Daoy (cell line): ENCODE measurements around the gene PMP22. TPM values are rescaled to one million over a fixed set of nuclear protein-coding genes. Genes with fewer than 3 reads are reported as not detected.
"Not testable (repeated sequence)": the region's sequence is repeated elsewhere in the genome, so short reads cannot be mapped to it uniquely, and the experiment has no call there.

Source experiments
- DNase-seq: peaks from one replicate; pipeline ENCODE4 v3.0.0-alpha.2; 2015; ENCODE audit warnings: low read depth
- total RNA-seq: library from RNA; depleted of rRNA; stranded (reverse); fragments of >200 nt; shearing (Covaris generic); gene quantifications from 2 replicates; pipeline ENCODE4 v1.2.3, GENCODE V29; 2014; rRNA removed

Gene PMP22
- total RNA-seq, 1 experiment from 2014 or later = 26.7 TPM

DNA sequence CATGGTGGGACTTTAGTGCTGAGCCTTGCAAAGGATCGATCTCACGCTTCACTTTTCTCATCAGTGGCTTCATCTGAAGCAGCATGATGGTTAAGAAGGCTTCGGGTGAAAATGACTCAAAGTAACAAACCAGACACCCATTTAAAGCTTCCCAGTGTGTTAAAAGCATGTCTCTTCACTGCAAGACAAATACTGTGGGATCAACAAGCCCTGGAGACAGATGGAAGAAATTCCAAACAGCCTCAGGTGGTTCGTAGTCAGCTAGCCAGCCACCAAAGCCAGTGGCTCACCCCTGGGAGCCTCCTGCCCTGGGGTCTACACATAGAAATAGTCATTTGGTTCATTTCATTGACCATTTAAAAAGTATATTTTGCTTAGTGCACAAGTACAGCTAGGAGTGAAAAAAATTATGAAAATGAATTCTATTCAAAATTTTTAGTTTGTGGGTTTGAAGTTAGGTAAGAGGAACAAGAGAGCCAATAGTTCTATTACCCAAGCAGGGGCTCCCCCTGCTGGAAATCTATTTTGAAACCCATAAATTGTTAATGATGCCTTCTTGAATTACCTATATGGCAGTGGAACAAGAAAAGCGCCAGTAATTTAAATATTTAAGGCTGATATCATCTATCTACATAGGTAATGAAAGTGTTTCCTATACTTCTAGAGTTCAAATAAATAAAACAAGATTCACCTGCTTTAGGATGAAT lies 51.6 kb downstream of the PMP22 start:
- DNase-seq = peak; percentile 22

DNA sequence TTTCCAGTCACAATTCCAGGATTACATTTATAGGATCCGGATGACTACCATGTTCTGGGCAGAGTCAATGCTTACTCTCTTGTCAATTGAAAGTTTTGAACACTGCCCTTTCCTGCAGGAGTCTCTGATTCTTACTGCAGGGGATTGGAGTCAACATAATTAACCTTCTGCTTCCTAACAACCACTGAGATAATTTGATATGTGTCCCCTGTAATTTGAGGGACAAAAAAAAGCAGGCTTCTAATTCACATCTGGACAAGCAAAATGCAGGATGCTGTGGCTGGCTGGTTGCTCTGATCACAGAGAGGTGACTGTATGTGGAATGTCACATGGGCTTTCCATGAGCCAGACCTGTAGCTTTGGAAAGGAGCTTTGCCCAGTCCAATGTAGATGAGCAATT lies 54.9 kb downstream of the PMP22 start:
- DNase-seq = no peak

DNA sequence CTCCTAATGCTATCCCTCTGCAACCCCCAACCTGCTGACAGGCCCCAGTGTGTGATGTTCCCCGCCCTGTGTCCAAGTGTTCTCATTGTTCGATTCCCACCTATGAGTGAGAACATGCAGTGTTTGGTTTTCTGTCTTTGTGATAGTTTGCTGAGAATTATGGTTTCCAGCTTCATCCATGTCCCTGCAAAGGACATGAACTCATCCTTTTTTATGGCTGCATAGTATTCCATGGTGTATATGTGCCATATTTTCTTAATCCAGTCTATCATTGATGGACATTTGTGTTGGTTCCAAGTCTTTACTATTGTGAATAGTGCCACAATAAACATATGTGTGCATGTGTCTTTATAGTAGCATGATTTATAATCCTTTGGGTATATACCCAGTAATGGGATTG lies 62.1 kb downstream of the PMP22 start:
- not testable (repeated sequence) for DNase-seq

DNA sequence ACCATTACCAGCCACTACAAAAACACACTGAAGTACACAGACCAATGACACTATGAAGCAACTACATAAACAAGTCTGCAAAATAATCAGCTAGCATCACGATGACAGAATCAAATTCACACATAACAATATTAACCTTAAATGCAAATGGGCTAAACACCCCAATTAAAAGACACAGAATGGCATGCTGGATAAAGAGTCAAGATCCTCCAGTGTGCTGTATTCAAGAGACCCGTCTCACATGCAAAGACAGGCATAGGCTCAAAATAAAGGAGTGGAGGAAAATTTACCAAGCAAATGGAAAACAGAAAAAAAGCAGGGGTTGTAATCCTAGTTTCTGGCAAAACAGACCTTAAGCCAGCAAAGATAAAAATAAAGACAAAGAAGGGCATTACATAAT lies 64.6 kb downstream of the PMP22 start:
- DNase-seq = not testable (repeated sequence)

DNA sequence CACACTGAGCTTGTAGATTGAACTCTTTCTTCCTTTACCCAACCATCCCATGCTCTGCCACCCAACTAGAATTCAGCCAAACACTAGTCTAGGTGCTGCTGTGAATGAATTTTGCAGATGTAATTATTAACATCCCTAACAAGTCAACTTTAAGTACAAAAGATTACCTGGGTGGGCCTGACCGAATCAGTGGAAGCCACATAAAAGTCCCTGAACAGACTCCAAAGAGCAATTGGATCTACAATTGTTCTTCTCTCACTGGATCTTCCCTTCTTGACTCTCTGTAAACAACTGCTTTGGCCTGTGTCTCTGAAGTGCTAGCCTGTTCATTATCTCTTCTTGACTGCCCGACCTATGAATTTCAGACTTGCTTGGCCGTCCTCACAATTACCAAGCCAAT lies 67.9 kb downstream of the PMP22 start:
- DNase-seq = no peak

DNA sequence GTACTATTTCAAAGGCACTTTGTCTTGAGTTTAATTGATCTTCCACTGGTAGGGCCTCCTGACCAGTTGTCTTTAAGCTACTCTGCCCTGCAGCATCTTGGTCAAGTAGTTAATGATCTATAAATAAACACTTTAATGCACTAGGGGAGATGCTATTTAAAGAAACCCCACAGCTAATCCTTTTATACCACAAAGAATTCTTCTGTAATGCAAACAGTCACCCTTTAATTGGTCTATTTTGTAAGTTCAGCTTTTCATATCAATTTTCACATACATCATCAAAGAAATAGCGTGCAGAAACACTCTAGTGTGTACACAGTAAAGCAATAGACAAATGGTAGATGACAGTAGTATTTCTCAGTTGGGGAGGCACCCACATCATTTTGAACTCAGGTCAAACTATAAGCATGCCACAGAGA lies 70.3 kb downstream of the PMP22 start:
- DNase-seq = no peak

DNA sequence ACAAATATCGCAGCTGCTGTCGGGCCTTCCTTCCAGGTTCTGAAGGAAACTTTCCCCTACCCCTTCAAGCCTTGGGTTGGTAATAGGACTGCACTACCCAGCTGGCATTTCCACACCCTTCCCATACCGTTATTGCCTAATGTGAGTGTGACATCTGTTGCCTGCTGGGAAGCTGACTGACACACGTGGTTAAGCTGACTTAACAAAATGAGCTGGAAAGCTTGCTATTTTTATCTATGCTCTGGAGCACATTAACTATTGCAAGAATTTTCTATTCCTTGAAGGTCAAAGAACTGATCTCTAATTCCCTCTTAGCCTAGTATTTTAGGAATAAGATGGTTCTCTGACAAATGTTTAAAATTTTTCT lies 79.5 kb downstream of the PMP22 start:
- DNase-seq = no peak

DNA sequence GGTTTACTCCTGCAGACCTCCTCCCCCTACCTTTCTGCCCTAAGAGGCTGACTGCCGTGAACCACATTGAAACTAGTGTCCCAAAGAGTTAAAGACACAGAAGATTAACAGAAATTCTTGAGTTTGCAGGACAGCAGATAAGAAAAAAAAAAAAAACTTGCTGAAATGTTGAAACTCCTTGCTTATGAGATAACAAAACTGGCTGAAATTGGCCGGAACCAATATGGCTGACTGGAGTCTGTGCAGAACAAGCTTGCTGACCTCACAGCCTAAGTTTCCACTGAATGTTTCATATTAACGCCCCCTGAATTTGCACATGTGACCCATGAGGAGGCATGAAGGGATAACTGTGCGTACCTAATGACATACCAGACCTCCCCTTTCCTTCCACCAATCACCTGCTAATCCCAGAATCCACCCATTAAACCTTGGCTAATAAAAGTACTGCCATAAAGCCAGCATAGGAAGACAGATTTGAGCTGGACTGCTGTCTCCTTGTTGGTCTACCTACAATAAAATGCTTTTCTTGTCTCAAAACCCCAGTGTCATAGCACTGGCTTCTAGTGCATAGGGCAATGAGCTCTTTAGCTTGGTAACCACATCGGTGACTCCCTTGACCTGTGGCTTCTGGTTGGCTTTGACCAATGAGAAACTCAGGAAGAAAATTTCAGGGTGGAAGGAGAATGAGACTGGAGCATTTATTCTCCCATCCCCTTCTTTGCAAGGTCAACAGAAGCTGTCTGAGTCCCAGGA lies 80.1 kb downstream of the PMP22 start:
- no peak for DNase-seq

DNA sequence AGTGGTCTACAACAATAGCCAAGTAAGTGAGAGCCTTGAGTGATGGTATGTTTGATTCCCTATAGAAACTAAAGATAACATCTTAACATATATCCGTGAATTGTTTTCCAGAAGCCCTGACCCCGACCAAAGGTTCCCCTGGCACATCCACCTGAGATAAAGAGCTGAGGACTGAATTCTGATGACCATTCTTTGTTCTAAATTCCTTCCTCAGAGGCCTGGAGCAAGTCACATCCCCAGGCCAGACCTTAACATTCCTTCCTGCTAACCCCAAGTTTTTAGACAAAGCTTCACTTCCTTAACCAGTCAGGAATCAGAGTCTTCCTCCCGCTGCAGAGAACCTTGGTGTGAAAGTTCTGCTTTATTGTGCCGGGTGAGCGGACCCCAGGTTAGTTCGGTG lies 83.3 kb downstream of the PMP22 start:
- no peak for DNase-seq

DNA sequence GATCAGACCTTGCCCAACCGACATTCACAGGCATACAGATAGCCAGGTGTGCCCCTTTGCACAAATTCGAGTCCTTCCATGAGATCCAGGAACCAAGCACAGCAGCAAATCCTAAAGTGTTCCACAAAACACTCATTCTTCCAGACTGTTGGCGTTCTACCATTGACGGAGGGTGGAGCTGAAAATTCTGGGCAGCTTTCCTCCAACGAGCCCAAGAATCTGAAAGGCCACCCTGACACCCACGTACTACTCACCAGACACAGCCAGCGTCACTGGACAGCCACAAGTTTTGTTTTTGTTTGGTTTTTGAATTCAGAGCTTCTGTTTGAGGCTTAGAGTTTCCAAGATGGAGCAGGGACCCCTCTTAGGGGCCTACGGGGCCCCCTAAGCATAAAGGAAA lies 83.8 kb downstream of the PMP22 start:
- DNase-seq = no peak

DNA sequence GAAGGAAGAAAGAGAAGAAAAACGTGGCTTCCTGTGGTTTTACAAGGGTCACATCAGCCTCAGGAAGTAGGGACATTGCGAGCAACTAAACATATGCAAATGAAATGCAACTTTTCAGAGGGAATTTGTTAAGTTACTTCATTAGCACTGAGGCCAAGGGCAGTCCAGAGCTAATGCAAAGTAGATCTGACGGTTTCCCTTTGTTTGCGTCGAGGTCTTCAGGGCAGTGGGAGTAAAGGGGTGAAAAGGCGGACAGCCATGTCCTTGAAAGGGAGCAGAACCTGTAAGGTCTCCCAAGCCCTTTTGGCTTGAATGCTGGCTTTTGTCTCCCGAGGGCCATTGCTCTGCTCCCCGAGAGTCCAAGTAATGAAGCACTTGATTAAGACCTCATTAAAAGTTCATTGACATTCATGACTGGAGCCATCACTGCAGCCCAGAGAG lies 85.0 kb downstream of the PMP22 start:
- no peak for DNase-seq

Other genes starting within 250 kb of the PMP22 start
- not detected in 2 replicates for gene TEKT3, start 76.3 kb upstream of the PMP22 start, total RNA-seq
- gene CDRT4, start 202.3 kb upstream of the PMP22 start, total RNA-seq = 0.80 and 1.9 TPM in 2 replicates